ENCODE results near the gene DLX3.

The DLX3 gene

DNA sequence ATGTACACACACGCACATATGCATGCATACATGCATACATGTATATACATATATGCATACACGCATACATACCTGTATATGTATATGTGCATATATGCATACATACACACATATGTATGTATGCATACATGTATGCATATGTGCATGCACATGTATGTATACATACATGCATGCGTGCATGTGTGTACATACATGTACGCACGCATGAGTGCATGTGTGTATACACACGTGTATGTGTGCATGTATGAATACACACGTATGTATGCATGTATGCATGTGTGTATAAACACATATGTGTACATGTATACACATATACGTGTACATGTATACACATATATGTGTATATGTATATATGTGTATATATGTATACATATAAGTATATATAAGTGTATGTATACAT, 28.5 kb upstream of the DLX3 start:
- FAIRE-seq = no peak

DNA sequence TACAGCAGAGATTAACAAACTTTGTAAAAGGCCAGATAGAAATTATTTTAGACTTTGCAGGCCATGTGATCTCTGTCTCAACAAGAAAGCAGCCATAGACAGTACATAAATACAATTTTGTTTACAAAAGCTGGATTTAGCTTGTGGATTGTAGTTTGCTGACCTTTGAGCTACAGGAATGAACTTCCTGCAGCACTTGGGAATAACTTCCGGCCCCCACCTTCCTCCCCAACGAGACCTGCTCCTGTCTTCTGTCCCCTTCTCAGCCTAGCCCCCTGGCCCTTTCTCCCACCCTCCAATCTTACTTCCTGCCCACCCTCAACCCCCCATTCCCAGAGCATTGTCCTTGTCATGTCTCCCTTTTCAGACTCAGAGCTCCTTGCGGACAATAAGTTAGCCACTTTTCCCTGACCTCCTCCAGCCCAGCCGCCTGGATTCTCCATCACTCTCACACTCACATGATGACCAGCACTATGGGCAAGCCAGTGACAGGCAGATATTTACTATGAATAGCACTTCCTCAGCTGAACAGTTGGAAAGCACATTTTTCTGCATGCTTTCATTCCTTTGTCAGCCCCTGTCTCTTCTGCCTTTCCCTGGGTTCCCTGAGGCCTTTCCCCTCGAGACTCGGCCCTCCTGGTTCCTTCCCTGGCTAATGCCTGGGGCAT, 27.6 kb upstream of the DLX3 start:
- no peak for FAIRE-seq

DNA sequence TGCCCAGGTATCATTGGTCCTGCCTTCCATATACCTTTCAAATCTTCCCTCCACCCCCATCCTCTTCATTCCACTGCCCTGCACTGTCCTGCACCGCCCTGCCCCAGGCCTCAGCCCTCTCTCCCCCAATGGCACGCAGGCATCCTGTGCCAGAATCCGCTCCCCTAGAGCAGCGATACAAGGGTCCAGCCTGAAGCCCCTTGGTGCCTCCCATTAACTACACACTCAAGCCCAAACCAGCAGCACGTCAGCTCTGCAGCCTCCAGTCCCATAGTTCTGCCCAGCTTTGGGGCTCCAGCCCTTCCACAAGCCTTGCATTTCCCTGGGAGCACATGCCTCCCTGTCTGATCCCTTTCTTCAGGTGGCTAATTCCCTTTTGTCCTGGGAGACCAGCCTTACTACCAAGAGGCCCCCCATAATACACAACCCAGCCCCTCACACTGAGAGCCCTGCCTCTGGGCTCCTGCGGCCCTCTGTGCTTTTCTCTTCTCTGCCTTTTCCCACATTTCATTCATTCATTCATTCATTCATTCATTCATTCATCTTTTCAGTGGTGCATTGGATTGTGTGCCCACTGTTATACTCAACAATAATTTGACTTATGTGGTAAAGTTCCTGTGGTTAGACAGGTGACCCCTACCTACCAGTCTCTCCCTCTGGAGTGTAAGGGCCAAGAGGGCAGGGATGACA, 26.8 kb upstream of the DLX3 start:
- no peak for FAIRE-seq

DNA sequence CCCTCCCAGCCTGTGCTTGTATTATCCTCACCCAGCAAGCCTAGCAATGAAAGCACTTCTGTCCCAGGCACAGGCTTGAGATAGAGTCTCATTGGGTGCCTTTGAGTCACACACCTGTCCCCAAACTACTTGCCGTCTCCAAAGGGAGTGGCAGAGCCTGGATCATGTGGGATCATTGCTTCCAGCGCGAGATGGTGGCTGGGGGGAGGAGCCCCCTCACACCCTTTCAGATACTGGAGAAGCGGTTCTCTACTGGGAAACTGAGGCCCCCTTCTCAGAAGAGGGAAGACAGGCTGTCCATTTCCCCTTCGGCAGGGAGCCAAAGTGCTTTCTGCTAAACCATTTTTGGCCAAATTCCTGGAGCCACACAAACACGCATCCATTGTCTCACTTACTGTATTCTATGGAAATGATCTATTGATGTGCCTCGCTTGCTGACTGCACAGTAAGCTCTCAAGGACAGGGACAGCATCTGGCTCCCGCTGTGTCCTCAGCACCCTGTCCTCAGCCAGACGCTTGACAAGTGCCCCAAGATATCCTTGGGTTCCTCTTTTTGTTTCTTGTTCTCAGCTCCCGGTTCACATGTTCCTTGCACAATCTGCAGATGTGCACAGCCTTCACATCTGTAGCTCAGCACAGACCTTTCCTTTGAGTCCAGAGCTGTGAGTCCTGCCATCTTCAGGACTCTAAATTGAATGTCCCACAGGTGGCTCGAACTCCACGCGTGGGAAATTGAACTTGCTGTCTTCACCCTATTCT, 26.0 kb upstream of the DLX3 start:
- FAIRE-seq = no peak

DNA sequence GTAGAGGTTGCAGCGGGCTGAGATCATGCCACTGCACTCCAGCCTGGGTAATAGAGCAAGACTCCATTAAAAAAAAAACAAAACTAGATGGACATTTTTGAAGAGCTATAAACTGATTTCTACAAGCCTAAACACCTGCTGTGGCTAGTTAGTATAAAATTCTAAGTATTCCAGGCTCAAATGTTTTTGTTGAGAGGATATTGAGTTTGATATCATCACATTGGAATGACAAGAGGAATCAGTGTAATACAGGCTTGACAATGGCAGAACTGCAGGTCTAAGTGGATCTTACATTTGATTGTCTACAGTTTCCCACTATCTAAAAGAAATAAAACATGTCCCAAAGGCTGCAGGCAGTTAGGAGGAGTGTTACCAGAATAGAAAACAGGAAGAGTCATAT, 23.9 kb upstream of the DLX3 start:
- FAIRE-seq = no peak

GRCh38 chr17:50015146-50015545, 20.1 kb upstream of the DLX3 start:
- no peak for FAIRE-seq

DNA sequence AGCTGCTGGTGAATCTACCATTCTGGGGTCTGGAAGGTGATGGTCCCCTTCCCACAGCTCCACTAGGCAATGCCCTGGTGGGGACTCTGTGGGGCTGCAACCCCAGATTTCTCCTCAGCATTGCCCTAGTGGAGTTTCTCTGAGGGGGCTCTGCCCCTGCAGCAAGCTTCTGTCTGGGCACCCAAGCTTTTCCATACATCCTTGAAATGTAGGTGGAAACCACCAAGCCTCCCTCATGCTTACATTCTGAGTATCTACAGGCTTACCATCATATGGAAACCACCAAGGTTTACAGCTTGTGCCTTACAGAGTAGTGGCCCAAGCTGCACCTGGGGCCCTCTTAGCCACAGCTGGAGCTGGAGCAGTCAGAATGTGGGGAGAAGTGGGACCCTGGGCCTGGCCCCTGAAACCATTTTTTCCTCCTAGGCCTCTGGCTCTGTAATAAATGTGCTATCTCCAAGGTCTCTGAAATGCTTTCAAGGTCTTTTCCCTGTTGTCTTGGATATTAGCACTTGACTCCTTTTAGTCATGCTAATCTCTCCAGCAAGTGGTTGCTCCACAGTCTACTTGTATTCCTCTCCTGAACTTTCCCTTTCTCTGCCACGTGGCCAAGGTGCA, 19.6 kb upstream of the DLX3 start:
- FAIRE-seq = no peak

DNA sequence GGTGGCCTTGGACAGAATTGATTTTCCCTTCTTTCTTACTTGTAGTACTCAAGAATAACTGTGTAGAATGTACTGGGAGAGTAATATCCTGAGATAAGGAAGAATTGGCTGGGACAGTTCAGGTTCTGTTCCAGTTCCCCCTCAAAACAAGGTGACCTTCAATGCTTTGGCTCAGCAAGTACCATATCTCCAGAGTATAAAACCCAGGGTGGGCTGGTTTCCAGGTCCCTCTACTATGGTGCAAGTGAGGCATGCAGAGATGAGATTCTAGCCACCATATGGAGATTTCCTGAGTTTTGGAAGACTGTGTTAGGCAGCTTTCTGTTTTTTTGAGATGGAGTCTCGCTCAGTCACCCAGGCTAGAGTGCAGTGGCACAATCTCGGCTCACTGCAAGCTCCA, 18.1 kb upstream of the DLX3 start:
- no peak for FAIRE-seq

- no peak for FAIRE-seq
Measured at GRCh38 chr17:50009282-50009681, 14.3 kb upstream of the DLX3 start.

DNA sequence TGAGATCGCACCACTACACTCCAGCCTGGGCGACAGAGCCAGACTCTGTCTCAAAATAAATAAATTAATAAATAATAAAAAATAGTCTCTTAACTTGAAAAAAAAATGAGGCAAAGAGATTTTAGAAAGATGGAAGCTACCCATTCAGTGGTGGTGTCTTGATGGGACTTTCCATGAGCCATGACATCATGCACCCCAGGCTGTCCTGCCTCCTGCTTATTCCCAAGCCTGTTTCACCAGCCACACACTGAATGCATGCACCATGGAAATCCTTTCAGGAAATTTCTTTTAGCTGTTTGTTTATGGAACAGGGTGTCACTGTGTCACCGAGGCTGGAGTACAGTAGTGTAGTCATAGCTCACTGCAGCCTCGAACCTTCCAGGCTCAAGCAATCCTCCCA, 8.9 kb upstream of the DLX3 start:
- FAIRE-seq = no peak

GRCh38 chr17:49998836-49999511, 4.0 kb upstream of the DLX3 start:
- FAIRE-seq = no peak

DNA sequence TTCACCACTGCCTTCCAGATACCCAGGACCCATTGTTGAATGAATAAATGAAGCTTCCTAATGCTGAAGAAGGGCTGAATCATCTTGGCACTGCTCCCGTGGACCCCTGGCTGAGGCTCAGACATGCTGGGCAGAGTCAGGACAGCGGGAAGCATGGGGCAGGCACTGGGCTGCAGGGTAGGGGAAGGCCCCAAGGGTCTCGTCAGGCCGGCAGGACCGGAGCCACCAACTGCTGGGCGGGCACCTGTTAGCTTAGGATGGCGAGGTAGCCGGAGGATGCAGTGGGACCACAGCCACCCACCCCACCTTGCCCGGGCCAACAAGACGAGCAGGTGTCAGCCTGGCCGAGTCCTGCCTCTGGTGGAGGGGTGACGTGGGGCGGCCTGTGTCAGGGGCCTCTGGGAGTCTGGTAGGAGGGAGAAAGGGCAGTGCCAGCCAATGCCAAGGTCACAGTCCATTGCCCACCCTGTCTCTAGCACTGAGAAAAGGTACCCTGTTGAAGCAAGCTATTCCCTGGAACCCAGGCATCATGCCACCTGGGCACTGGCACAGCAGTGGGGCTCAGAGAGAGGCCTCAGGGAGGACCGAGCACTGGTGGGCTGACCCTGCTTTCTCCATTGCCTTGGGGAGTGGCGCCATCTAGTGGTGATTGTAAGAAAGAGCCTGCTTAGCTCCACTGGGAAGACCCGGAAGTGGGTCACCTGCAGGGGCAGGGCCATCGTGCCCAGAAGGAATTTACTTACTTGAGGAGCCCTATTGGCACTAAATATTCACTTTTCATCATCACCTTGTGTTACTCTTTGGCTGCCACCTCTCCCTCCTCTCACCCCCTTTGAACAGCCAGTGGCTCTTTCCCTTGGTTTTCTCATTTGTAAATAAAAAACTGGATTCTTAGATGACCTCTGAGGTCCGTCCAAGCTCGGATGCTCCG, 3.0 kb upstream of the DLX3 start:
- no peak for FAIRE-seq

- FAIRE-seq = no peak
Measured at GRCh38 chr17:49997301-49997650, 2.3 kb upstream of the DLX3 start.

- FAIRE-seq = no peak
Measured at GRCh38 chr17:49996495-49997300, 1.7 kb upstream of the DLX3 start.

- FAIRE-seq = no peak
Measured at GRCh38 chr17:49996121-49996494, 1.1 kb upstream of the DLX3 start.

- FAIRE-seq = no peak
Measured at GRCh38 chr17:49994085-49995054, 654 bp downstream of the DLX3 start.

DNA sequence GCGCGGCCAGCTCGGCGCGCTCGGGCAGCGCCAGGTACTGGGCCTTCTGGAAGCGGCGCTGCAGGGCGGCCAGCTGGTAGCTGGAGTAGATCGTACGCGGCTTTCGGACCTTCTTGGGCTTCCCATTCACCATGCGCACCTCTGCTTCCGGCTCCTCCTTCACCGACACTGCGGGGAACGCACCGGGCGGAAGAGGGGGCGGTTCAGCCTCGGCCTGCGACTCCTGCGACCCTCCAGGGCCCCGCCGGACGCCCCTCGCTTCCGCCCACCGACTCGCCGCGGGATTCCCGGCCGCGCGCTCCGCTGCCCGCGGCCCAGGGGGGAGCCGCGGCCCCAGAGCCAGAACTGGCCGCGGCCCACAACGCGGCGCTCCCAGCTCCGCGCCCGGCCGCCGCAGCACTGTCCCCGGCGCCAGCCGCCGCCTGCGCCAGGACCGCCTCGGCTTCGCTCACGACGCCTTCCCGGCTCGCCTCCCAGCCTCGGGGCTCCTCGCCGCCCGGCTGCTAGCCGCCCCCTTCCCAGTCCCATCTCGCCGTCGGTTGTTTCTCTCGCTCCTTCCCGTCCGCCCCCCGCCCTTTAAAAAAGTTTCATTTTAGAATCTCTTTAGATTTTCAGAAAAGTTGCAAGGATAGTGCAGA, 1.5 kb downstream of the DLX3 start:
- no peak for FAIRE-seq

DNA sequence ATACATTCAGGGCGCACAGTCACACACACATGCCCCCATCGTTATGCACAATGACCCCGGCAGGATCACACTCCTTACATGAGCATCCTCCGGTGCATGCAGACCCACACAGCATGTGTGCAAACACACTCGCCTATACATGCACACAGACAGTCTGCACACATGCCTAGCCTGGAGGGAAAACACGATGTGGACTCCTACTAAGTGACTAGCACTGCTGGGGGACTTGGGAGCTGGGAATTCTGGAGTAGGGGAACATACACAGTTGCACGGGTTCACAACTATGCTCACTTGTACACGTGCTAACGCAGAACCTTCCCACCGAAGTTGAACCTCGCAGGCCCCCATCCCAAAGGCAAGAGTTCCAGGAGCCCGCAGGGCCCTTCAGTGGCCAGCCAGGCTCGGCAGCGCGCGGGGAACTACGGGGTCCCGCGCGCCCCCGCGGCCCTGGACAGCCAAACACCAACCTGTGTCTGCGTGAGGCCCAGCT, 2.0 kb downstream of the DLX3 start:
- no peak for FAIRE-seq
